Retinal pigment epithelial cell (primary cell): ENCODE data around the gene DOP1B.

Experiments used
- DNase-seq: peaks from one replicate; pipeline ENCODE4 v3.0.0-alpha.2; 2010; ENCODE audit warnings: low read depth
- H3K4me3 ChIP-seq: 2 replicates; pipeline ENCODE4 v1.5.1; 2011; ENCODE audit warnings: mild to moderate bottlenecking, low read length, control low read depth, moderate library complexity
- CTCF ChIP-seq: conservative IDR thresholded peaks from 2 replicates; pipeline ENCODE4 v1.5.1; 2011; ENCODE audit warnings: low read depth, low read length, control low read depth, inconsistent platforms

The DOP1B gene

GRCh38 chr21:36186081-36186480, 29.5 kb downstream of the DOP1B start:
- no peak for DNase-seq
- H3K4me3 ChIP-seq: no peak overlapping the region
- no peak for TF ChIP-seq CTCF

GRCh38 chr21:36186506-36187399, 30.1 kb downstream of the DOP1B start:
- no peak for DNase-seq
- no peak overlapping the region for H3K4me3 ChIP-seq
- no peak for TF ChIP-seq CTCF

GRCh38 chr21:36188081-36188681, 31.6 kb downstream of the DOP1B start:
- no peak for TF ChIP-seq CTCF
- no peak for DNase-seq

GRCh38 chr21:36188937-36189336, 32.3 kb downstream of the DOP1B start:
- no peak for TF ChIP-seq CTCF
- DNase-seq: no peak
- no peak overlapping the region for H3K4me3 ChIP-seq

More at GRCh38 chr21:36188081-36188681, 31.6 kb downstream of the DOP1B start:
- no peak overlapping the region for H3K4me3 ChIP-seq

GRCh38 chr21:36190736-36191135, 34.1 kb downstream of the DOP1B start:
- no peak for DNase-seq
- no peak for TF ChIP-seq CTCF
- H3K4me3 ChIP-seq: no peak overlapping the region

GRCh38 chr21:36193200-36193599, 36.6 kb downstream of the DOP1B start:
- no peak for DNase-seq
- no peak for TF ChIP-seq CTCF
- H3K4me3 ChIP-seq: no peak overlapping the region

- no peak for DNase-seq
- no peak for TF ChIP-seq CTCF
- no peak overlapping the region for H3K4me3 ChIP-seq
Measured at GRCh38 chr21:36194024-36194423, 37.4 kb downstream of the DOP1B start.
